Activated T-cell treated with anti-CD3 and anti-CD28 coated beads, Interleukin-2, amount 50 U/mL, for 48 hours (primary cell): ENCODE results near the gene BASP1.
"Not testable (repeated sequence)": the region's sequence is repeated elsewhere in the genome, so short reads cannot be mapped to it uniquely, and the experiment has no call there.

Experiments used
- DNase-seq, 2 experiments: peaks; one replicate each; pipeline ENCODE4 v3.0.0-alpha.2; 2020

BASP1 gene

DNA sequence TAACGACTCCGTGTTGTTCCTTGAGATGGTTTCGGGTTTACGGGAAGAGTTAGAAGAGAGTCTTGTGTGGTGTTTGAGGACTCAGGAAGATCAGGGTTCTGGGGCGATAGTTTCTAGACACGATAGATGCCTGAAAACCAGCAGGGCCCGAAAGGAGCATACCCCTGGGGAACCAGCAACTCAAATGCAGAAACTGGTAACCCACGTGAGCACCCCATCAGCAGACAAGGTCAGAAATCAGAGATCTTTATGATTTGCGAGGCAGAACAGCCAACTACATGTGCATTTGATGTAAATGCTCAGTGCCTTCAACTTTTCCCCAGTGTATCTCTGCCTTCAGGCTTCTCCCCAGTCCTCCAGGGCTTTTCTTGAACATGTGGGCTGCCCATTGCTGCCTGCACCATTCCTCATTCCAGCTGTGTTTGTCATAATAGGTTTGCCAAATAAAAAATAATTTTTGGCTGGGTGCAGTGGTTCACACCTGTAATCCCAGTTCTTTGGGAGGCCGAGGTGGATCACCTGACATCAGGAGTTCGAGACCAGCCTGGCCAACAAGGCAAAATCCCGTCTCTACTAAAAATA, 75.1 kb downstream of the BASP1 start:
- DNase-seq = no peak

DNA sequence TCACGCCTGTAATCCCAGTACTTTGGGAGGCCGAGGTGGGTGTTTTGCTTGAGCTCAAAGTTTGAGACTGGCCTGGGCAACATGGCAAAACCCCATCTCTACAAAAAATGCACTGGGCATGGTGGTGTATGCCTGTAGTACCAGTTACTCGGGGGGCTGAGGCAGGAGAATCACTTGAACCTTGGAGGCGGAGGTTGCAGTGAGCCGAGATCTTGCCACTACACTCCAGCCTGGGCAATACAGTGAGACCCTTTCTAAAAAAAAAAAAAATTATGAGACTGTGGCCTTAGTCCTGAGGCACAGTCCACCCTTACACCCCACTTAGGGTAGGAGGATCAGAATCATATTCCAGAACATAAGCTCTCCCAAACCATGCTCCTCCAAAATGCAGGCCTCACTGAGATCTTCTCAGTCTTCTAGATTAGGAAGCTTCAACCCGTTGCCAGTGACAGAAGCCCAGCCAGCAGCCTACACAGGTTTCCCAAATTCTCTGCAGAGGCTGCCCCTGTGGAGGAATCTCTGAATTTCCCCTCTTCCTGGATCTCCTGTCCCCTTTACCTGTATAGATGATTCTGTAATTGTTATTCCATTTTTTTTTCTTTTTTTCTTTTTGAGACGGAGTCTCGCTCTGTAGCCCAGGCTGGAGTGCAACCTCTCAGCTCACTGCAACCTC, 77.3 kb downstream of the BASP1 start:
- no peak for DNase-seq

DNA sequence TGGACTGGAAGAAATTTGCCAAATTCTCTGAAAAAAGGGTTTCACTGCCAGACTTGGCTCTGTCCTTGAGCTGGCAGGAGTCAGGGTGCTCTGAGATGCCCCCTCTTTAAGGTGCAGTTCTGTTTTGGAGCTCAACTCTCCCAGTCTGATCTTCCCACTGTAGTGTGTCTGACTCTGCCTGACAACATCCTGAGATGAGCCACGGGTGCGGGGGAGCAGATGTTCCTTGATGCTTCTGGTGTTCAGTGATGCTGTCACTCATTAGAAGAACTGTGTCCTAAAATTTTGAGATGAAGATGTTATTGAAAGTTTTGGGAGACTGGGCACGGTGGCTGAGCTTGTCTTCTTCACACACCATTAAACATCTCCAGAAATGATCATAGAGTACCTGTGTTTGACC, 78.2 kb downstream of the BASP1 start:
- no peak for DNase-seq

DNA sequence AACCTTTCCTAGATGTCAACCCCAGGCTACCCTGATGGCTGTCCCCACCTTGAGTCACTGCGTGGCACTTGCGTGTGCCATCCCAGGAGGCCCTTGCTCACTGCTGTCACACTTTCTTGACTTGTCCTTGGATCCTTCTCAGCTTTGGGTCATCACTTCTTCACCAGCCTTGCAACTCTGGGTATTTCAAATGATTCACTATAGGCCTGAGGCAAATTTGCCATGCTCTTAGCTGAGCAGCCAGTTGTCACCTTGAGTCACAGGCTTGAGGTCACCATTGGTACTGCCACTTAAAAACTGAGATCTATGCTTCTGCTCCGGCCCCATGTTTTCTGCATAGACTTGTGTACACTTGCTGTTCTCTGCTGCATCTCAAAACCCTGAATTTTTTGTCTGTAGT, 84.7 kb downstream of the BASP1 start:
- no peak for DNase-seq

DNA sequence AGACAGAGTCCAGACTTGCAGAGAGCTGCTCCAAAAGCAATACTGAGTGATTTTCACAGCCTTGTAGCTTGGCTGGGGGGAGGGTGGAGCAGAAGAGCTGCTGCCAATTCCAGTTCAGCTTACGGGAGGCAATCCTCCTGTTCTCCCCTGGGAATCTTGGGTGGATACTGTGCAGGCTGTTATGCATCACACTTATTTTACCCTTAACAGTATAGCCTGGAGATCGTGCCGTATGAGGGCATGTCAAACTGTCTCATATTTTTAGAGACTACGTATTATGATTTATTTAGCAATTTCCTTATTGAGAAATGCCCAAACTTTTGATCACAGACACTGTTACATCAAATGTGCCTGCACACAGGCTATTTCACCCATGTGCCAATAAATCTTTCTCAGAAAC, 85.2 kb downstream of the BASP1 start:
- DNase-seq = no peak

DNA sequence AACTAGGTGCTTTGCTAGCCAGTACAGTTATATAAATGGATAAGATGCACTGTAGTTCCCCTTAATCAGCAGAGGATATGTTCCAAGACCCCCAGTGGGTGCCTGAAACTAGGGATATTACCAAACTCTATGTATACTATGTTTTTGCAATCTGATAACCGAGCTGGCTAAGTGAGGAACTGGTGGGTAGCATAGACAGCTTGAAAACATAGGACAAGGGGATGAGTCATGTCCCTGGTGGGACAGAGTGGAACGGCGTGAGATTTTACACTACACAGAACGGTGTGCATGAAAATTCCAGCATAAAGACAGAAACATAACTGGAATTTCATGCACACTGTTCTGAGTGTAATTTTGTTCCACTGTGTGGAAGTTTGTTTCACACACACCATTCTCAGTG, 86.9 kb downstream of the BASP1 start:
- DNase-seq = no peak

DNA sequence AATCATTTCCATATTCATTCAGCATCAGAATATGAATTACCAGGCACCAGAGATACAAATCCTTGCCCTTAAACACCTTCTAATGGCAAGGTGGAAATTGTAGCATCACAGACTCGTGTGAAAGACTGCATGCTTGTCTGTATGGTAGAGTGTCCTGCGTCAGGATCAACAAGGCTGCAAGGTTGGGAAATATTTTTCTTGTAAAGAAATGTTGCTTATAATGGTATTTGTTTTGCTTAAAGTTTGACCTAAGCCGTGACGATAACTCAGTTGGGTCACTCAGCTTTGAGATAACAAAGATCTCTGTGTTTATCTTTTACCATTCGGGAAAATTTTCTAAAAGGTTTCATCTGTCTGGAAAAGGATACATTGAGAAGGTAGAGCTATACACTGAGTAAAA, 87.6 kb downstream of the BASP1 start:
- DNase-seq = no peak

DNA sequence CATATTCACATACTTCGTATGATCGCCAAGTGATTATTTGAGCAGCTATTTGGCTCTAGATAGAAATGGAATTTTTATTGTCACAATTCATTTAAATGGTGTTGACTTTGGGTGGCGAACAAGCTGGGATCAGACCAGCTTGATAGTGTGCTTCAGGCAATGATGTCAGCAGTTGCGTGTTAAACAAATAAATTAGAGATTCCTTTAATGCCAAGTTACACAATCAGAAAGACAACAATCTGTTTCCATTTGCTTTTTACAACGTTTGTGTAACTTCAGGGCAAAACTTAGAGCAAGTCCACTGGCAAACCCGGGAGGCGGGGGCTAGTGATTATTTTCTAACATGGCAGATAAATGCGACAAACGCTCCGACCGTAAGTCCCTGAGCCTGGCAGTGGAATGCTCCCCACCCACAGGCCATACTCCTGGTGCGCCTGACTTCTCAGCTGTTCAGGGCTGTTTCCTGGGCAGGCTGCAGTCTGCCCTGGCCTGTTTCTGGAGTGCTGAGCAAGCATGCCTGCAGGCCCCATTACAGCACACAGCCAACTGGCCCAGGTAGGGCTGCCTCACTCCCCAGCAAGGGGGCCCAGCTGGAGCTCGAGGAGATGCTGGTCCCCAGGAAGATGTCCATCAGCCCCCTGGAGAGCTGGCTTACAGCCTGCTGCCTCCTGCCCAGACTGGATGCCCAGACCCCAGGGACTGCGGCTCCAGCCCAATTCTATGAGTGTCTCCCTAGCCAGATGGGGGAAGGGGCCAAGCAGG, 88.7 kb downstream of the BASP1 start:
- no peak for DNase-seq

DNA sequence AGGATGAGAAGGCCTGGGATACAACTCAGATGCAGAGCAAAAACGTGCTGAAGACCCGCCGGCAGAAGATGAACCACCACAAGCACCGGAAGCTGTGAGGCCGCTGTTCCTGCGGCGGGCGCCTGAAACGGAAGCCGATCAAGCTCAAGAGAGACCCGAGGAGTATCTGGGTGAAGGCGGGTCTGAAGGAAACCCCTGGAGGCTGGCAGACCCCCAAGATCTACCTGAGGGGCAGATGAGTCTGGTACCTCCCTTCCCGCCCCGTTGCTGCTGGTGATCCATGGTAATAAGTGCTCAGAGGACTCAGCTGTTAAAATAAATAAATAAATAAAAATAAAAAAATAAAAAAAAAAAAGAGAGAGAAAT, 89.3 kb downstream of the BASP1 start:
- no peak for DNase-seq

DNA sequence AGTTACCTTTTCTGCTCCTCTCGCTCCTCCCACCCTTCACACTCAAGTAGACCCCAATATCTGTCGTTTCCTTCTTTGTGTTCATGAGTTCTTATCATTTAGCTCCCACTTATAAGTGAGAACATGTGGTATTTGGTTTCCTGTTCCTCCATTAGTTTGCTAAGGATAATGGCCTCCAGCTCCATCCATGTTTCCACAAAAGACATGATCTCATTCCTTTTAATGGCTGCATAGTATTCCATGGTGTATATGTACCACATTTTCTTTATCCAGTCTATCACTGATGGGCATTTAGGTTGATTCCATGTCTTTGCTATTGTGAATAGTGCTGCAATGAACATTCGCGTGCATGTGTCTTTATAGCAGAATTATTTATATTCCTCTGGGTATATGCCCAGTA, 90.0 kb downstream of the BASP1 start:
- not testable (repeated sequence) for DNase-seq

DNA sequence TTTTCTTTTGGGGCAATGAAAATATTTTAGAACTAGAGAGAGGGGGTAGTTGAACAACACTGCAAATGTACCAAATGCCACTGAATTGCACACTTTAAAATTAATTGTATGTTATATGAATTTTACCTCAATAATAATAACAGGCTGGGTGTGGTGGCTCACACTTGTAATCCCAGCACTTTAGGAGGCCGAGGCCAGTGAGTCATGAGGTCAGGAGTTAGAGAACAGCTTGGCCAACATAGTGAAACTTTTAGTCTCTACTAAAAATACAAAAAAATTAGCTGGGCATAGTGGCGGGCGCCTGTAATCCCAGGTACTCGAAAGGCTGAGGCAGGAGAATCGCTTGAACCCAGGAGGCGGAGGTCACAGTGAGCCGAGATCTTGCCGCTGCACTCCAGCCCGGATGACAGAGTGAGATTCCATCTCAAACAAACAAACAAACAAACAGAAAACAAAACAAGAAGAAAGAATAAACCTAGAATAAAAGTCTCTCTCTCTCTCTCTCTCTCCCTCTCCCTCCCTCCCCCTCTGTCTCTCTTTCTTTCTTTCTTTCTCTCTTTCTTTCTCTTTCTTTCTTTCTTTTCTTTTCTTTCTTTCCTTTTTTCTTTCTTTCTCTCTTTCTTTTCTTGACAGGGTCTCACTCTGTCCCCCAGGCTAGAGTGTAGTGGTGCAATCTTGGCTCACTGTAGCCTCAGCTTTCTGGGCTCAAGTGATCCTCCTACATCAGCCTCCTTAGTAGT, 91.1 kb downstream of the BASP1 start:
- no peak for DNase-seq

DNA sequence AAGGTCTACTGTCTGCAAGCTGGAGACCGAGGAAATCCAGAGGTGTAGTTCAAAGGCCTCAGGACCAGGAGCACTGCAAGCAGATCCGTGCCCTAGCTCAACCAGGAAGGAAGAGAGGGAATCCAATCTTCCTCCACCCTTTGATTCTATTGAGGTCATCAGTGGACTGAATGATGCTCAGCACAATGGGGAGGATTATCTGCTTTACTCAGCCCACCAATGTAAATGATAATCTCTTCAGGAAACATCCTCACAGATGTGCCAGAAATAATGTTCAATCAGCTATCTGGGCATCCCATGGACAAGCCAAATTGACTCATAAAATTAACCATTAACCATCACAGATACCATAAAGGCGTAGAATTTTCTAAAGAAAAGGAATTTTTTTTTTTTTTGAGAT, 92.0 kb downstream of the BASP1 start:
- no peak for DNase-seq

DNA sequence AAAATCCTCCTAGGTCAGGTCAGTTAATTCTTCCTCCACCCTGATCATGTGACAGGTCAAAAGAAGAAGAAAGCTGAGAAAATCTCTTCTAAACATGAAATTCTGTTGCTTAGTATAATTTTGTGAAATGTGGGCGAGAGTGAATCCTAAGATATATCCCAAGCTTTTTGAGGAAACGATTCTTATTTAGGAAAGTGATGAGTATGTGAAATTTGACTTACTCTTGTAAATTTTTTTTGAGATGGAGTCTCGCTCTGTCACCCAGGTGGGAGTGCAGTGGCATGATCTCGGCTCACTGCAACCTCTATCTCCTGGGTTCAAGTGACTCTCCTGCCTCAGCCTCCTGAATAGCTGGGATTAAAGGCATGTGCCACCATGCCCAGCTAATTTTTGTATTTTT, 93.1 kb downstream of the BASP1 start:
- not testable (repeated sequence) for DNase-seq

DNA sequence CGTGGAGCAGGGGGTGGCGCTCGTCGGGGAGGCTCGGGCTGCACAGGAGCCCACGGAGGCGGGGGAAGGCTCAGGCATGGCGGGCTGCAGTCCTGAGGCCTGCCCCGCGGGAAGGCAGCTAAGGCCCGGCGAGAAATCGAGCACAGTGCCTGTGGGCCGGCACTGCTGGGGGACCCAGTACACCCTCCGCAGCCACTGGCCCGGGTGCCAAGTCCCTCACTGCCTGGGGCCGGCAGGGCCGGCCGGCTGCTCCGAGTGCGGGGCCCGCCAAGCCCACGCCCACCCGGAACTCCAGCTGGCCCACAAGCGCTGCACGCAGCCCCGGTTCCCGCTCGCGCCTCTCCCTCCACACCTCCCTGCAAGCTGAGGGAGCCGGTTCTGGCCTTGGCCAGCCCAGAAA, 94.4 kb downstream of the BASP1 start:
- DNase-seq = not testable (repeated sequence)

DNA sequence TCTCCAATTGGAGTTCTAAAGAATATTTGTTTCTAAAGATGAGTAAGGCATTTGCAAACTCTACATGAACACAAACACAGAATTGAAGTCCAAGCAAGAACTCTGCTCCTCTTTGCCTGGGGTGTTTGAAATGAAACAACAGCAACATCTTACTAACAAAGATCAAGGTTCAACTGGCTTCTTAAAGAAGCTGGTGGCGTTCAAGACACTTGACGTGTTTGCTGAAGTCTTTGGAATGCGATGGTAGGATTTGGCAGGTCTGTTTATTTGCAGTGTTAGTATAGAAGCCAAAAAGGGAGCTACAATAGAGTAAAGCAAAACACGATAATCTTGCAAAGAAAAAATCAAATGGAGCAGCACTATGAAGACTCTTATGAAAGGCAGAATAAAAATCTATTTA, 94.9 kb downstream of the BASP1 start:
- DNase-seq = no peak

DNA sequence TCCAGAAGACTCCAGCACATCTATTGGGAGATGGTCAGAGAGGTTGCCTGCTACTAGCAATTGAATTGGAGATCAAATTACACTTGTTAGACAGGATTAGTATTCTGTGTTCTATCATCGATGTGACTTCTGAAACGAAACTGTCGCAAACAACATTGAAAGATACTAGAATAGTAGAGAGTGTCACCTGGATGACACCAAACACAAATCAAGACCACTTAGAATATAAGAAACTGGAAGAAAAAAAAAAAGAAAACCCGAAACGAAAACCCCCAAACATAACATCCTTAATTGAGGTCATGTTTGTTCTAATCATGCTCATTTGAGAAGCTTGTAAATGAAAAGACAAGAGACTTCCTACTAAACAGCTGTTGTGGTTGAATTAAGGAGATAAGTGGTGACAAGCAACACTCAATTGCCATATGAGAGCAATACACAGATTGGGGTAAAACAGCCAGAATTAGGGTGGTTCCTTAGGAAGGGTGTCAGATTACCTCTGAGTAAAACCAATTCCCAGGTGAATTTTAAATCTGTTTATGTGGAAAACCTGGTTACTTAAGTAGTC, 97.6 kb downstream of the BASP1 start:
- DNase-seq = no peak

DNA sequence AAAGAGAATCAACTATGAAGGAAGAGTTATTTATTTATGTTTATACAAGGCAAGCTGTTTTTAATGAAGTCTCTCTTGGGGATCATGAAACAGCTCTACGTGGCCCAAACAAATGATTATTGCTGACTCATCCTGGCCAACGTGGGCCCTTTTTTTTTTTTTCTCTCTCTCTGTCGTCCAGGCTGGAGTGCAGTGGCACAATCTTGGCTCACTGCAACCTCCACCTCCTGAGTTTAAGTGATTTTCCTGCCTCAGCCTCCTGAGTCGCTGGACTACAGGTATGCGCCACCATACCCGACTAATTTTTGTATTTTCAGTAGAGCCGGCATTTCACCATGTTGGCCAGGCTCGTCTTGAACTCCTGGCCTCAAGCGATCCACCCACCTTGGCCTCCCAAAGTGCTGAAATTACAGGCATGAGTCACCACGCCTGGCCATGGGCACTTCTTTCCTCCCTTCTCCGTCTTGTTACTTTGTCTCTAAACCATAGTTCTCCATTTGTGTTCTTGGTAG, 98.3 kb downstream of the BASP1 start:
- DNase-seq = no peak

DNA sequence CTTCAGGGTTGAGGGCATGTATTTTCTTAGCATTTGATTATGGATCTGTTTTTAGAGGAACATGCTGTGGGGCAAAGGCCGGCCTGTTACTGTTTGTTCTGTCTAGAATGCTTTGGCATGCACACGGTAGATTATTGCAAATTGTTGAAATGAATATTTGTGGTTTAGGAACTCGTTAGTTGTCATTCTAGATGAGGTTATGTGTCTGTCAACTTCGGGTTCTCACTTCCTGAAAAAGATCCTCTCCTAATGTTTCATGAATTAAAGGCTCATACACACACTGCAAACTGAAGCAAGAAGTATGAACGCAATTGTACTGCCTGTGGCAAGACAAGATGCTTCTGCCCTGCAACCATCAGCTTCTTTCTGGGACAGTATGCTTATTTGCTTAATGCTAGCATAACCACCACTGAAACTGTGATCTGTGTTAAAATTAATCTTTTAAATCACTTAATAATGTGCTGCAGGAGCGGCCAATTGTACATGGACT, 99.6 kb downstream of the BASP1 start:
- DNase-seq = no peak

DNA sequence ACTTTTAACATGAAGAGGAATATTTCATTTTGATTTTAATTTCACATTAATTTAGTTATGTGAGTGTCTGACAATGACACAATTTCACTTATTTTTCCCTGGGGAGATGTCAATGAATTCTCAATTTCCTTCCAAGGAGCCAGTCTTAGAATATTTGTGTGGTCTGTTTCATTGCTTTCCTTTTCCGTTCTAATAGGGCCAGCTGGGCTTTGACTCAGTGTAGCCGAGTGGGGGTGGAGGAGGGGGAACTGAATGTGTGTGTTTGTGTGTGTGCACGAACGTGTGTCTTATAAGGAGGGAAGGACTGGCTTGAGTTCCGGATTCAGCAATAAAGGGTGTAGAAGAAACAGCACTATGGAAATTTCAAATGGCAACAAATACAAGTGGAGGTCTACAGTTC, 100.0 kb downstream of the BASP1 start:
- no peak for DNase-seq

DNA sequence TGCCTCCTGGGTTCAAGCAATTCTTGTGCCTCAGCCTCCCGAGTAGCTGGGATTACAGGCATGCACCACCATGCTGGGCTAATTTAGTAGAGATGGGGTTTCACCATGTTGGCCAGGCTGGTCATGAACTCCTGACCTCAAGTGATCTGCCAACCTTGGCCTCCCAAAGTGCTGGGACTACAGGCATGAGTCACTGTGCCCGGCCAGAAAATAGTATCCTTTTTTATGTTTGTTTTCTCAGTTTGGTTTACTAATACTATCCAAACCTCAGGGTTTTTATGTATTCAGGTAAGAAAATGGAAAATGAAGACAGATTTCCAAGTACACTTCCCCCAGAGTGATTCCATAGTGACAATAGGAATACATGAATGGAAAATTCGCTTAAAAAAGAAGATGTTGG, 101.7 kb downstream of the BASP1 start:
- DNase-seq = not testable (repeated sequence)

DNA sequence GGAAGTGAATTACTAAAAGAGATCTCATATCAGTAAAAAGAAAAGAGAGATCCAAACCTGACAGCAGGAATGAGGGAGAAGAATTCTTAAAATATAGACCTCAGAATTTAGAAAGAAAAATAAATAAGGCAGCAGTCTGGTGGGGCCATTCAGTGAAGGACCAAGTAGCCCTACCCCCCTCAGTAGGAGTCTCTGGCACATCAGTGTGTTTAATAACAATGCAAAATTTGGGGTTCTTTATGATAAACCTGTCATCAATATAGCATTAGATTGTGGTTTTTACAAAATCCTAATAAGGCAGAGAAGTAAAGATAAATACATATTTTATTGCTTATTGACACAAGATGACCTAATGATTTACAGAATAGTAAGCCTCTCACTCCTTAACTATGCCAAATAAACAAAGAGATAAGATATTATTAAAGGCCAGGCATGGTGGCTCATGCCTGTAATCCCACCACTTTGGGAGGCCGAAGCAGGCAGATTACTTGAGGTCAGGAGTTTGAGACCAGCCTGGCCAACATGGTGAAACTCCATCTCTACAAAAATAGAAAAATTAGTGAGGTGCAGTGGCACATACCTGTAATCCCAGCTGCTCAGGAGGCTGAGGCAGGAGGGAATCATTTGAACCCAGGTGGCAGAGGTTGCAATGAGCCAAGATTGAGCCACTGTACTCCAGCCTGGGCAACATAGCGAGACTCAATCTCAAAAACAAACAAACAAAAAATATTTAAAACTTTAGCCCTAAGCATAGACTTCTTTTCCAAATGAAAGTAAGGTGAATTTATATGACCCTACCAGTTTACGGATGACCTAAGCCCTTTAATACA, 108.6 kb downstream of the BASP1 start:
- DNase-seq = no peak
